ENCODE data around the gene NFKBIE.

DNA sequence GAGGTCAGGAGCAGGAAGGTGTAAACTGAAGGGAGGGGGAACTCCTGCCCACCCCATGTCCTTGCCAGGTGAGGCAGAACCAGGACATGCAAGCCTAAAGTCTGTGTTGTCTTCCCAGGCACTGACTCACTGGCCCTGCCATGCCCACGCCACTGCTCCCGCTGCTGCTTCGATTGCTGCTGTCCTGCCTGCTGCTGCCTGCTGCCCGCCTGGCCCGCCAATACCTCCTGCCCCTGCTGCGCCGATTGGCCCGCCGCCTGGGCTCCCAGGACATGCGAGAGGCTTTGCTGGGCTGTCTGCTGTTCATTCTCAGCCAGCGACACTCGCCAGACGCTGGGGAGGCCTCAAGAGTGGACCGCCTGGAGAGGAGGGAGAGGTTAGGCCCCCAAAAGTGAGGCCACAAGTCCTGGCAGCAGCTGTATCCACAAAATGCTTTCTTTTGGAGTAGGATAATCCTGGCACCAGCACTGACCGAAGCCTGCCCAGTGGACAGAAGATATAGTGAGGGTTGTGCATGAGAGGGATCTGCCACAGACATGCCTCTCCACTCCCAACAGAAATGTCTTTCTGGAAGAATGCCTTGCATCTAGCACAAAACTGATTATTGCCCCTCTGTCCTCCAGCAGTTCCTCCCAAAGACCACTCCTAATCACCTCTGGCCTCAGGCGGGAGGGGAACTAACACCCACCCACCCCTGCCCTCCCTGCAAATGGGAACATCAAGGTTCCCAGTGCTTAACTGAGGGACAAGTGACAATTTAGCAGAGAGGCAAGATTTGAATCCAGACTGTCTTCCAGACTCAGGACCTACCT lies 47.8 kb downstream of the NFKBIE start:
- TF ChIP-seq POLR2AphosphoS5 (IDR thresholded peaks at IDR 0.05; ENCODE audit: low read depth, low read length) (no peak), POLR2A (IDR thresholded peaks at IDR 0.05; ENCODE audit: low read depth, low read length) (no peak)

Data from GM12892 (cell line).